AG04449 (cell line): ENCODE measurements around the gene ARHGAP18.
A peak's percentile ranks its signal among the peaks of the same experiment; 100 is the strongest.

Experiments
- CTCF ChIA-PET: fragments of 350-600 bp; formaldehyde crosslinking; extraction: SDS; loops from one replicate; lab custom pipeline; 2021; ENCODE audit warnings: antibody characterized with exemption; lab: Yijun Ruan, JAX
- POLR2A ChIA-PET: fragments of 400-600, 350-600 bp; formaldehyde crosslinking; extraction: SDS; loops from one replicate; lab custom pipeline; 2020; ENCODE audit warnings: antibody characterized with exemption, inconsistent platforms; lab: Yijun Ruan, JAX
- DNase-seq: peaks from one replicate; pipeline ENCODE4 v3.0.0-alpha.2; 2010; ENCODE audit warnings: low read depth, low spot score
- H3K4me3 ChIP-seq: 2 replicates; pipeline ENCODE4 v1.5.1; 2011; ENCODE audit warnings: low read depth, mild to moderate bottlenecking, control low read depth, low read length
- TF ChIP-seq, protein P1 (sequence below): IDR thresholded peaks from one replicate; pipeline ENCODE4 v1.5.1; 2011; ENCODE audit warnings: mild to moderate bottlenecking, moderate library complexity, low read length, control low read depth, inconsistent platforms; ENCODE audit not compliant: insufficient read depth; ENCODE audit errors: missing control alignments

Gene ARHGAP18

DNA sequence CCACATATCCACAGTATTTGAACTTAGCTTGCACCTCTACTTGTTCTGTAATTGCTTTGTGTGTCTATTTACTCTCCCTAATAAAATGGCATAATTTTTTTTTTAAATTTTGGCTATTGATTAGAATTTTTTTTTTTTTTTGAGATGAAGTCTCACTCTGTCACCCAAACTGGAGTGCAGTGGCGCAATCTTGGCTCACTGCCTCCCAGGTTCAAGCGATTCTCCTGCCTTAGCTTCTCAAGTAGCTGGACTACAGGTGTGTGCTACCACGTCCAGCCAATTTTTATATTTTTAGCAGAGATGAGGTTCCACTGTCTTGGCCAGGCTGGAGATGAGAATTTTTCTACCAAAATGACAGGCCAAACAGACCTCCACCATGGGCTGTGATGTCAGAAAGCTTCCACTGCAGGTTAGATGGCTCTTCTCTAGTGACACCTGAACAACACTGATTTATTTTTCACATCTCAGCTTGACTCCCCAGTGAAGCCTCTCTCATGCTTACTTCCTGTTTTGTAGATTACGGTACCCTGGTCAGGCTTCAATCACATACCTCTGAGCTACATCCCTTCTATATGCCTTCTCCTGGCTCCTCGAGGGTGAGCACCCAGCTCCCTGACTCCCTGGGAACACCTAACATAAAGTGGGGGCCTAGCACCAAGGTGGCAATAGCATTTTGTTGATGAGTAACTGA is 112.8 kb downstream of the ARHGAP18 start:
- DNase-seq: no peak
- CTCF ChIA-PET: interaction anchor here (0.6 to 7.1 kb wide), 68 partner anchors 10 to 441 kb away, joined by 3 to 97 read pairs (median 5); no protein-coding TSS in a partner anchor
- no peak overlapping the region for H3K4me3 ChIP-seq
- TF ChIP-seq, protein P1, sequence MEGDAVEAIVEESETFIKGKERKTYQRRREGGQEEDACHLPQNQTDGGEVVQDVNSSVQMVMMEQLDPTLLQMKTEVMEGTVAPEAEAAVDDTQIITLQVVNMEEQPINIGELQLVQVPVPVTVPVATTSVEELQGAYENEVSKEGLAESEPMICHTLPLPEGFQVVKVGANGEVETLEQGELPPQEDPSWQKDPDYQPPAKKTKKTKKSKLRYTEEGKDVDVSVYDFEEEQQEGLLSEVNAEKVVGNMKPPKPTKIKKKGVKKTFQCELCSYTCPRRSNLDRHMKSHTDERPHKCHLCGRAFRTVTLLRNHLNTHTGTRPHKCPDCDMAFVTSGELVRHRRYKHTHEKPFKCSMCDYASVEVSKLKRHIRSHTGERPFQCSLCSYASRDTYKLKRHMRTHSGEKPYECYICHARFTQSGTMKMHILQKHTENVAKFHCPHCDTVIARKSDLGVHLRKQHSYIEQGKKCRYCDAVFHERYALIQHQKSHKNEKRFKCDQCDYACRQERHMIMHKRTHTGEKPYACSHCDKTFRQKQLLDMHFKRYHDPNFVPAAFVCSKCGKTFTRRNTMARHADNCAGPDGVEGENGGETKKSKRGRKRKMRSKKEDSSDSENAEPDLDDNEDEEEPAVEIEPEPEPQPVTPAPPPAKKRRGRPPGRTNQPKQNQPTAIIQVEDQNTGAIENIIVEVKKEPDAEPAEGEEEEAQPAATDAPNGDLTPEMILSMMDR: no peak
- POLR2A ChIA-PET: no interaction called here

GRCh38 chr6:129596522-129596921 is 113.5 kb downstream of the ARHGAP18 start:
- POLR2A ChIA-PET: no interaction called here
- CTCF ChIA-PET: interaction anchor here (1.0 to 7.1 kb wide), 19 partner anchors 10 to 425 kb away, joined by 3 to 97 read pairs (median 8); no protein-coding TSS in a partner anchor

DNA sequence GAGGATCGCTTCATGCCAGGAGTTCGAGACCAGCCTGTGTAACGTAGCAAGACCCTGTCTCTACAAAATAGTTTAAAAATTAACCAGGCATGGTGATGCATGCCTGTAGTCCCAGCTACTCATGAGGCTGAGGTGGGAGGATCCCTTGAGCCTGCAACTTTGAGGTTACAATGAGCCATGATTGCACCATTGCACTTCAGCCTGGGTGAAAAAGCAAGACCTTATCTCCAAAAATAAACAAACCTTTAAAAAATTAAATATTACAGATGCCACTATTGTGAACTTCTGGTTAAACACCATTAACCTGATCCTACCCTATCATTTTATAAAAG is 116.8 kb downstream of the ARHGAP18 start:
- TF ChIP-seq, protein P1: no peak
- POLR2A ChIA-PET: no interaction called here
- CTCF ChIA-PET: interaction anchor here (1.1 to 3.5 kb wide), 2 partner anchors 9 to 95 kb away, joined by 3 to 31 read pairs; no protein-coding TSS in a partner anchor

More at GRCh38 chr6:129596522-129596921, 113.5 kb downstream of the ARHGAP18 start:
- TF ChIP-seq, protein P1: no peak
- no peak overlapping the region for H3K4me3 ChIP-seq
- DNase-seq: no peak

DNA sequence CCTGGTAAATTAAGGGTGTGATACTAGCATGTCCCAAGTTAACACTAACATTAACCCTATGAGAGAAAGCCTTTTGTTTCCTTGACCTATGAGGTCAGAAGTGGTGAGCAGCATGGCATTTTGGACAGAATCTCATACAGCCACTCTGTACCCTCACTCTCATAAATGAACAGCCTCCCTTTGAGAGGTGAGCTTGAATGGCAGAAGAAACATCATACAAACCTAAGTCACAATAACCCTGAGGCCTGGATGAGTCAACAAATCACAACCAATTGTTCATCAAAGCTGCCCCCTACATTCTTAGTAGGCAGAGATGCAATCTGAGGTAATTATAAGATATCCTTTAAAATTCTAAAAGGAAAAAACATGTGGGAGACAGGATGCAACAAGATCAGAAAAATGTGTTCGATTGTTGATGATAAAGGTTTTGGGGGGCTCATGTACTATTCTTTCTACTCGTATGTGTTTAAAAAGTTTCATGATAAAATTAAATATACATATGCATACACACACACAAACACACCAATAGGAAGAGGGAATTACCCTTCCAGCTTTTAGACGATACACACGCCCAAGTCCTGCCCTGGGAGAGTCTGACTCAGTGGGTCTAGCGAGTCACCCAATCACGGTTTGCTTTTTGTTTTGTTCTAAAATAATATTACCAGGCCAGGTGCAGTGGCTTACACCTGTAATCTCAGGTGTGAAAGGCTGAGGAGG is 117.3 kb downstream of the ARHGAP18 start:
- ChIA-PET CTCF (interaction anchor here (0.7 to 3.5 kb wide), 4 partner anchors 9 to 94 kb away, joined by 3 to 31 read pairs (median 4); no protein-coding TSS in a partner anchor), POLR2A (no interaction called here)
- DNase-seq: no peak
- H3K4me3 ChIP-seq: no peak overlapping the region
- TF ChIP-seq, protein P1: no peak

More for the DNA sequence above, 116.8 kb downstream of the ARHGAP18 start:
- H3K4me3 ChIP-seq: no peak overlapping the region
- DNase-seq: no peak

DNA sequence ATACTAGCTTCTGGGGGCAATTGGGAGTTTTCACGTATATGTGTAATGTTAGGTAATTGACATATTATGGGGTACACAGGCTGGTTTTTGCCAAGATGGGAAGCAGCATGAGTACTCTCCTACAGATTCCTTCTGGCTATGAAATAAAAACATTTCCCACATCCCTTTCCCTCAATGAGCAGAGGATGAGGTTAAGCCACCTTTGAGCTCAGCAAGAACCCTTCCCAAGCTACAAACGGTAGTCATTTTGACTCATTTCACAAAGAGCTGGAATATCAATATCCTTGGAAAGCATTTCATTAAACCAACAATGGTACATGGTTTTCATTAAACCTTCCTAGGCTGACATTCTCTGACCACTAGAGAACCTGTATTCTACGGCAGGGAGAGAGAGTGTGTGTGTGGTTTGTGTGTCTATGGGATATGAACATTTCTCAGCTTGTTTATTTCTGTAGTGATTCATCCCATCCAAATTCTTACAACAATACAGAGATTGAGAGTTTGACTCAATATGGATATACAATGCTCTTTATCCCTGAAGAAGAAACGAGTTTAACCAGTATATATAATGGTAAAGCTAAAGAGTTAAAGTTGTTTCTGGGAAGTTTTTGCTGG is 119.5 kb downstream of the ARHGAP18 start:
- TF ChIP-seq, protein P1: no peak
- peak; percentile 59 for DNase-seq
- ChIA-PET POLR2A (interaction anchor here (0.8 to 1.5 kb wide), 2 partner anchors 89 to 100 kb away, joined by 3 to 4 read pairs; no protein-coding TSS in a partner anchor), CTCF (interaction anchor here (0.6 to 3.5 kb wide), 8 partner anchors 14 to 204 kb away, joined by 3 to 31 read pairs (median 5); no protein-coding TSS in a partner anchor)
- no peak overlapping the region for H3K4me3 ChIP-seq
